Endothelial cell of umbilical vein (primary cell): ENCODE measurements around the gene AURKAIP1. TPM values are rescaled to one million over a fixed set of nuclear protein-coding genes. Genes with fewer than 3 reads are reported as not detected.

Source experiments
- BruUV-seq: library from RNA; stranded (reverse); fragments of 400-500 nt; replicated peaks from 2 replicates; lab custom pipeline; 2021; lab: Mats Ljungman, UMichigan
- CTCF ChIA-PET: fragments of 300-600, 350-600 bp; sonication (Branson Sonifier 250); formaldehyde crosslinking; loops from one replicate; lab custom pipeline; 2021; ENCODE audit warnings: antibody characterized with exemption, inconsistent platforms; lab: Charles Lee
- POLR2A ChIA-PET: fragments of 300-600, 350-600 bp; sonication (Branson Sonifier 250); formaldehyde crosslinking; loops from one replicate; lab custom pipeline; 2021; ENCODE audit warnings: antibody characterized with exemption, inconsistent platforms; lab: Charles Lee
- DNase-seq: peaks from one replicate; pipeline ENCODE4 v3.0.0-alpha.2; 2011; ENCODE audit warnings: low read depth, low spot score
- FAIRE-seq: peaks from 2 replicates; lab custom pipeline; 2011; peaks lifted over from hg19 to GRCh38; lab: Jason Lieb, UNC
- H2AFZ ChIP-seq: 2 replicates; pipeline ENCODE4 v1.6.0; 2012; ENCODE audit warnings: low read depth, low read length, control low read depth, inconsistent platforms
- H3K27ac ChIP-seq: 2 replicates; pipeline ENCODE4 v1.5.1; 2011; ENCODE audit warnings: low read depth, mild to moderate bottlenecking, control low read depth, low read length, moderate library complexity; ENCODE audit not compliant: insufficient read depth
- H3K27me3 ChIP-seq, 2 experiments: 2 replicates each; pipeline versions ENCODE4 v1.6.0 to v1.6.1; 2011; ENCODE audit warnings: low read length in 2 of 2, mixed read lengths in 1 of 2; ENCODE audit not compliant: control insufficient read depth in 2 of 2, insufficient read depth in 2 of 2
- H3K36me3 ChIP-seq, 2 experiments: 2 replicates in 1 of 2; 3 replicates in 1 of 2; pipeline ENCODE4 v1.5.1; 2011; ENCODE audit warnings: low read length in 2 of 2, mild to moderate bottlenecking in 1 of 2, moderate library complexity in 1 of 2; ENCODE audit not compliant: control insufficient read depth in 2 of 2, insufficient read depth in 2 of 2; ENCODE audit errors: extremely low read depth in 1 of 2
- H3K4me1 ChIP-seq: 3 replicates; pipeline ENCODE4 v1.5.1; 2011; ENCODE audit warnings: mild to moderate bottlenecking, low read length; ENCODE audit not compliant: control insufficient read depth, insufficient read depth; ENCODE audit errors: extremely low read depth
- H3K4me2 ChIP-seq: 2 replicates; pipeline ENCODE4 v1.6.1; 2011; ENCODE audit warnings: low read length, control low read depth, mixed read lengths; ENCODE audit not compliant: insufficient read depth
- H3K4me3 ChIP-seq, 3 experiments: fragments of 200-600 bp in 1 of 3; sonication (generic), shearing (Covaris generic) in 1 of 3; replicated peaks in 1 of 3; 2 replicates each; pipeline ENCODE4 v1.5.1; 2011 to 2016; ENCODE audit warnings: control low read depth in 3 of 3, low read length in 3 of 3, mild to moderate bottlenecking in 2 of 3, inconsistent platforms in 1 of 3, low read depth in 1 of 3, moderate library complexity in 1 of 3; ENCODE audit not compliant: insufficient read depth in 1 of 3
- H3K79me2 ChIP-seq: 2 replicates; pipeline ENCODE4 v1.6.0; 2012; ENCODE audit warnings: low read length, inconsistent platforms; ENCODE audit not compliant: control insufficient read depth, insufficient read depth
- H3K9ac ChIP-seq: replicated peaks from 2 replicates; pipeline ENCODE3; 2011; ENCODE audit warnings: low read length, control low read depth; ENCODE audit not compliant: insufficient read depth; ENCODE audit errors: extremely low read depth
- H3K9me1 ChIP-seq: replicated peaks from 3 replicates; pipeline ENCODE4 v1.6.0; 2011; ENCODE audit warnings: mild to moderate bottlenecking, low read length; ENCODE audit not compliant: control insufficient read depth, insufficient read depth; ENCODE audit errors: extremely low read depth
- H3K9me3 ChIP-seq: replicated peaks from 2 replicates; pipeline ENCODE4 v1.5.1; 2012; ENCODE audit warnings: low read length, inconsistent platforms; ENCODE audit not compliant: control insufficient read depth, insufficient read depth
- H4K20me1 ChIP-seq: replicated peaks from 2 replicates; pipeline ENCODE3; 2011; ENCODE audit warnings: mild to moderate bottlenecking, low read length; ENCODE audit not compliant: control insufficient read depth, insufficient read depth; ENCODE audit errors: extremely low read depth
- CTCF ChIP-seq, 2 donors: IDR thresholded peaks; 1 replicate in 1 of 2; 2 replicates in 1 of 2; pipeline ENCODE4 v1.5.1; 2011; ENCODE audit warnings: low read length in 2 of 2, mild to moderate bottlenecking in 2 of 2, moderate library complexity in 2 of 2, control low read depth in 1 of 2, inconsistent platforms in 1 of 2, low read depth in 1 of 2; ENCODE audit not compliant: insufficient read depth in 1 of 2; ENCODE audit errors: extremely low read depth in 1 of 2
- EZH2 ChIP-seq: IDR thresholded peaks from 2 replicates; pipeline ENCODE4 v1.6.1; 2012; ENCODE audit warnings: borderline replicate concordance, low read depth, mild to moderate bottlenecking, moderate library complexity, low read length, inconsistent platforms; ENCODE audit not compliant: severe bottlenecking
- FOS ChIP-seq: IDR thresholded peaks from 2 replicates; pipeline ENCODE4 v1.6.1; 2011; ENCODE audit warnings: mild to moderate bottlenecking, low read length, moderate library complexity, borderline replicate concordance; ENCODE audit not compliant: insufficient read depth
- GATA2 ChIP-seq: IDR thresholded peaks from 2 replicates; pipeline ENCODE4 v1.7.0; 2011; ENCODE audit warnings: low read depth, mild to moderate bottlenecking, moderate library complexity, mixed read lengths, low read length; ENCODE audit not compliant: insufficient read length, insufficient read depth
- JUN ChIP-seq: IDR thresholded peaks from 2 replicates; pipeline ENCODE4 v1.6.1; 2011; ENCODE audit warnings: borderline replicate concordance, low read depth; ENCODE audit not compliant: insufficient read length, insufficient read depth
- MAX ChIP-seq: IDR thresholded peaks from 2 replicates; pipeline ENCODE4 v1.6.1; 2011; ENCODE audit not compliant: insufficient read depth, insufficient read length
- MYC ChIP-seq: IDR thresholded peaks from one replicate; pipeline ENCODE4 v1.6.1; 2011; ENCODE audit warnings: mild to moderate bottlenecking, low read depth, low read length
- POLR2A ChIP-seq: IDR thresholded peaks from 2 replicates; pipeline ENCODE4 v1.6.1; 2012; ENCODE audit warnings: low read depth, mild to moderate bottlenecking, control low read depth, low read length
- POLR2AphosphoS5 ChIP-seq: IDR thresholded peaks from 2 replicates; pipeline ENCODE4 v1.6.1; 2012; ENCODE audit warnings: low read depth, mild to moderate bottlenecking, control low read depth, low read length, moderate library complexity; ENCODE audit not compliant: insufficient read depth
- dilution Hi-C: fragments of 300-500 bp; cut with MboI; formaldehyde crosslinking; loops from one replicate; pipeline ENCODE4 v1.15.0; 2019; ENCODE audit warnings: low sequenced_read_pairs; ENCODE audit not compliant: extremely low pct_ligation_motif_present
- intact Hi-C: fragments of 100-400 bp; cut with micrococcal nuclease; formaldehyde crosslinking; loops from one replicate; pipeline ENCODE4 v1.10.0; 2022
- polyA plus RNA-seq, 4 experiments: library from polyadenylated mRNA; depleted of rRNA in 3 of 4; stranded (reverse) in 3 of 4; unstranded in 1 of 4; fragments of >200 nt; gene quantifications; 2 replicates each; pipeline versions ENCODE4 v1.2.1 to v1.2.3, GENCODE V29; 2011 to 2012; ENCODE audit warnings: missing spikeins in 1 of 4
- total RNA-seq: library from RNA; stranded (reverse); gene quantifications from 2 replicates; pipeline ENCODE4 v1.2.3, GENCODE V29; 2021

Gene AURKAIP1
- total and polyA plus RNA-seq, 2 donors (not counting 3 experiments of a cell fraction or from before 2014, with no cell fraction given): 73.3 to 151 TPM

- intact Hi-C loops: no loop called here
- Histone ChIP-seq H4K20me1 (no peaks in the 10 kb centered on the region), H3K27ac (no peak overlapping the region), H3K4me1 (no peaks in the 10 kb centered on the region), H3K9me1 (no peaks in the 10 kb centered on the region), H3K4me2 (no peak overlapping the region), H2AFZ (no peak overlapping the region), H3K36me3 (no peaks in the 10 kb centered on the region), H3K4me3 (no peak overlapping the region), H3K79me2 (no peaks in the 10 kb centered on the region), H3K27me3 (no peaks in the 10 kb centered on the region), H3K9ac (no peak overlapping the region), H3K9me3 (peaks cover 3% of the 10 kb centered on the region)
- no TSS peak for BruUV-seq
- ChIA-PET POLR2A (no interaction called here), CTCF (interaction anchor here (1.6 kb wide), 1 partner anchor 11 kb away, joined by 5 read pairs; no protein-coding TSS in a partner anchor)
- dilution Hi-C loops: no loop called here
- DNase-seq (no peak), FAIRE-seq (no peak)
- TF ChIP-seq JUN (no peak), EZH2 (no peak), GATA2 (no peak), POLR2AphosphoS5 (no peak), CTCF (IDR thresholded peaks at IDR 0.05; ENCODE audit: extremely low read depth in 1 of 2, insufficient read depth in 1 of 2, low read depth in 1 of 2, low read length in 2 of 2) (no peak), MYC (no peak), POLR2A (no peak), FOS (no peak), MAX (no peak)
Observed at GRCh38 chr1:1361982-1362423, 13.0 kb downstream of the AURKAIP1 start.
